Hepatocyte (in vitro differentiated cells): Measurements from ENCODE around the gene ZNF185.

ENCODE experiments used
- EZH2phosphoT487 ChIP-seq: fragments of 200-600 bp; sonication (generic); IDR thresholded peaks from one replicate; pipeline ENCODE4 v1.6.1; 2018; ENCODE audit warnings: antibody characterized with exemption, mild to moderate bottlenecking, low read depth, moderate library complexity; ENCODE audit not compliant: unreplicated experiment, severe bottlenecking
- TF ChIP-seq, protein P1 (sequence below): fragments of 200-600 bp; sonication (generic); IDR thresholded peaks from 2 replicates; pipeline ENCODE4 v1.5.1; 2016; ENCODE audit warnings: antibody characterized with exemption, mild to moderate bottlenecking; ENCODE audit not compliant: poor library complexity

DNA sequence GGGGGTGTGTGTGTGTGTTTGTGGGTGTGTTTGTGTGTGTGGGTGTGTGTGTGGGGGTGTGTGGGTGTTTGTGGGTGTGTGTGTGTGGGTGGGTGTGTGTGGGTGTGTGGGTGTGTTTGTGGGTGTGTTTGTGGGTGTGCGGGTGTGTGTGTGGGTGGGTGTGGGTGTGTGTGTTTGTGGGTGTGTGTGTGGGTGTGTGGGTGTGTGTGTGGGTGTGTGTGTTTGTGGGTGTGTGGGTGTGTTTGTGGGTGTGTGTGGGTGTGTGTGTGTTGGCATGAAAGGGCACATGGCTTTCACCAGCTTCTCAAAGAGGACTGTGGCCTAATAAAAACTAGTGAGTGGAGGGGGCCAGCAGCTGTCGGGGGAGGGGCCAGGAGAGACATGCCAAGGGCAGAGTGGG lies 25.3 kb upstream of the ZNF185 start:
- TF ChIP-seq, protein P1, sequence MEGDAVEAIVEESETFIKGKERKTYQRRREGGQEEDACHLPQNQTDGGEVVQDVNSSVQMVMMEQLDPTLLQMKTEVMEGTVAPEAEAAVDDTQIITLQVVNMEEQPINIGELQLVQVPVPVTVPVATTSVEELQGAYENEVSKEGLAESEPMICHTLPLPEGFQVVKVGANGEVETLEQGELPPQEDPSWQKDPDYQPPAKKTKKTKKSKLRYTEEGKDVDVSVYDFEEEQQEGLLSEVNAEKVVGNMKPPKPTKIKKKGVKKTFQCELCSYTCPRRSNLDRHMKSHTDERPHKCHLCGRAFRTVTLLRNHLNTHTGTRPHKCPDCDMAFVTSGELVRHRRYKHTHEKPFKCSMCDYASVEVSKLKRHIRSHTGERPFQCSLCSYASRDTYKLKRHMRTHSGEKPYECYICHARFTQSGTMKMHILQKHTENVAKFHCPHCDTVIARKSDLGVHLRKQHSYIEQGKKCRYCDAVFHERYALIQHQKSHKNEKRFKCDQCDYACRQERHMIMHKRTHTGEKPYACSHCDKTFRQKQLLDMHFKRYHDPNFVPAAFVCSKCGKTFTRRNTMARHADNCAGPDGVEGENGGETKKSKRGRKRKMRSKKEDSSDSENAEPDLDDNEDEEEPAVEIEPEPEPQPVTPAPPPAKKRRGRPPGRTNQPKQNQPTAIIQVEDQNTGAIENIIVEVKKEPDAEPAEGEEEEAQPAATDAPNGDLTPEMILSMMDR, result no peak
- TF ChIP-seq EZH2phosphoT487, result no peak
